ENCODE data around the gene COMMD9.

COMMD9 gene

GRCh38 chr11:36266767-36267166 lies 22.5 kb downstream of the COMMD9 start:
- no peak overlapping the region for H3K4me3 ChIP-seq (ENCODE audit: low read length)
- H3K36me3 ChIP-seq (ENCODE audit: control insufficient read depth, insufficient read depth, low read length, severe bottlenecking) = peaks cover 22% of the 10 kb centered on the region
- no peak overlapping the region for H3K9ac ChIP-seq (ENCODE audit: low read length)
- no peaks in the 10 kb centered on the region for H3K9me3 ChIP-seq (ENCODE audit: control insufficient read depth, low read length)
- no peaks in the 10 kb centered on the region for H3K4me1 ChIP-seq (ENCODE audit: control insufficient read depth, insufficient read depth, low read length)
- no peak for DNase-seq (ENCODE audit: low read depth)
- peaks cover 14% of the 10 kb centered on the region for H3K27me3 ChIP-seq (replicated peaks; ENCODE audit: control insufficient read depth, insufficient read depth, low read length)

DNA sequence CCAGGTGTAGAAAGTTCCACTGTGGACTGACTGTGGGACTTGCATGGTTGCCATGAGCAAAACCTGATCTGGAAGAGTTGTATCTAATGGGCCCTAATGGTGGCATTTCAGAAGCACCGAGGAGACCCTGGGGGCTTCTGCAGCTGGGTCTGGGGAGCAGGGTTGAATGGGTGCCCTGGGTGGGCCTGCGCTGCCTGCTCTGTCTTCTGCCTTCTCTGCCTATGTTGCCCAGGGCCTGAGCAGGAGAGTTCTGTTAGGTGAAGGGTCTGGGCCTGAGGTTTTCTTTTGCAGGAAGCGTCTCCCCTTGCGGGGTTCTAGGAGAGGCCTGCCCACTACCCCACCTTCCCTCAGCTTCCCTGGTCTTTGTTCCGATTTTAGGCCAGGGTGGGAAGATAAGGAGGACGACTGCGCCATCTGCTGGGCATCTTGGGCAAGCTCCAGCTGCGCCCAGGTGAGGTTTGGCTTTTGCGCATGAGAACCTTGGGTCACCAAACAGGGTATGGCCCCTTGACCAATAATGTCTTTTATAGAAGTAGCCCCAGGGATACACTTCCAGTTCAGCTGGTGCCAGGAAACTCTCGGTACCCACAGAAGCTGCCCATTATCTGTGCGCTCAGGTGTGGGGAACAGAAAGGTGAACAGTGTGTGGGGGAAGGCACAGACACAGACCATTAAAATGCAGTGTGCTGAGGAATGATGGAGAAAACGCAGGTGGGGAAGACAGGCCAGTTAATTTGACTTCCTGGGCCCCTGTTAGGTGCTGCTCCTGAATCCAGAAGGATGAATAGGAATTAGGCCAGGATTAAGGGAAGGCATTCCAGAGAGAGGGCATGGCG lies 23.2 kb downstream of the COMMD9 start:
- no peak overlapping the region for H3K4me3 ChIP-seq (ENCODE audit: low read length)
- DNase-seq (ENCODE audit: low read depth) = peak; percentile 76
- H3K27me3 ChIP-seq (replicated peaks; ENCODE audit: control insufficient read depth, insufficient read depth, low read length) = peaks cover 18% of the 10 kb centered on the region
- H3K9me3 ChIP-seq (ENCODE audit: control insufficient read depth, low read length) = no peaks in the 10 kb centered on the region
- no peak overlapping the region for H3K9ac ChIP-seq (ENCODE audit: low read length)
- no peaks in the 10 kb centered on the region for H3K4me1 ChIP-seq (ENCODE audit: control insufficient read depth, insufficient read depth, low read length)
- H3K36me3 ChIP-seq (ENCODE audit: control insufficient read depth, insufficient read depth, low read length, severe bottlenecking) = peaks cover 15% of the 10 kb centered on the region

DNA sequence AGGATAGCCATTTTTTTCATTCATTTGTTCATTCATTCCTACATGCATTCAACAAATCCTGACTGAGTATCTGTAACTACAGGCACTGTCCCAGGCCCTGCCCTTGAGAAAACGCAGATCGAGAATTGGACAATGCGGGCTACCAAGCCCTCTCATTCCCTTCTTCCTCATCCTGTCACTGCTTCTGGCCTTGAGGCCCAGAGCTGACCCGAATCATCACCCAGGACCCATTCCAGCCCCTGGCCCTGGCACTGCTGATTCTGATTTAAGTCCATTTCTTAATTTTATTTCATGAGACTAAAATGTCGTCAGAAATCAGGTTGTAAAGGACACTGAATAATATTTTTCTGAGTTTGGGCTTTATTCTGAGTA lies 24.3 kb downstream of the COMMD9 start:
- no peak overlapping the region for H3K4me3 ChIP-seq (ENCODE audit: low read length)
- no peak for DNase-seq (ENCODE audit: low read depth)
- peaks cover 6% of the 10 kb centered on the region for H3K36me3 ChIP-seq (ENCODE audit: control insufficient read depth, insufficient read depth, low read length, severe bottlenecking)
- no peak overlapping the region for H3K9ac ChIP-seq (ENCODE audit: low read length)
- H3K9me3 ChIP-seq (ENCODE audit: control insufficient read depth, low read length) = no peaks in the 10 kb centered on the region
- H3K4me1 ChIP-seq (ENCODE audit: control insufficient read depth, insufficient read depth, low read length) = no peaks in the 10 kb centered on the region
- H3K27me3 ChIP-seq (replicated peaks; ENCODE audit: control insufficient read depth, insufficient read depth, low read length) = peaks cover 18% of the 10 kb centered on the region

- DNase-seq (ENCODE audit: low read depth) = no peak
- Histone ChIP-seq H3K9ac (ENCODE audit: low read length) (no peak overlapping the region), H3K9me3 (ENCODE audit: control insufficient read depth, low read length) (no peaks in the 10 kb centered on the region), H3K36me3 (ENCODE audit: control insufficient read depth, insufficient read depth, low read length, severe bottlenecking) (no peaks in the 10 kb centered on the region), H3K4me3 (ENCODE audit: low read length) (no peak overlapping the region), H3K4me1 (ENCODE audit: control insufficient read depth, insufficient read depth, low read length) (no peaks in the 10 kb centered on the region), H3K27me3 (replicated peaks; ENCODE audit: control insufficient read depth, insufficient read depth, low read length) (peaks cover 18% of the 10 kb centered on the region)
Observed at GRCh38 chr11:36264011-36264972, 24.9 kb downstream of the COMMD9 start.

DNA sequence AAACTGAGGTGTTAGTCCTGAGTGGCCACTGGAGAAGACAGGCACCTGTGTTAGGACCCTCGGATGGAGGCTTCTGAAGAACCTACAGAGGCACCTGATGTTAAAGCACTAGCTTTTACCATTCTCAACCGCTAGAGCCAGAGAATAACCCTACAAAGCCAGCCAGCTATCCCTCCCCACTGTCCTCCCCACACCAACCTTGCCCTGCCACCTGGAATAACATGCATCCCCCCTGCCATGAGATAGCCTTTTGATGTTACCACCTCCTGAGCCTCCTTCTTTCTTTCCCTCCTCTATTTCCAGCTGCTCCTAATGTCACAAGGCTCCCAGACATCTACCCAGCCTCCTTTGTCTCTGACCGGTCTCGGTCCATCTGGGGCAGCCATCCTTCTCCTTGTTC lies 28.1 kb downstream of the COMMD9 start:
- peaks cover 14% of the 10 kb centered on the region for H3K4me1 ChIP-seq (ENCODE audit: control insufficient read depth, insufficient read depth, low read length)
- DNase-seq (ENCODE audit: low read depth) = no peak
- no peak overlapping the region for H3K4me3 ChIP-seq (ENCODE audit: low read length)
- H3K9me3 ChIP-seq (ENCODE audit: control insufficient read depth, low read length) = peaks cover 5% of the 10 kb centered on the region
- no peaks in the 10 kb centered on the region for H3K36me3 ChIP-seq (ENCODE audit: control insufficient read depth, insufficient read depth, low read length, severe bottlenecking)
- H3K9ac ChIP-seq (ENCODE audit: low read length) = no peak overlapping the region
- peaks cover 18% of the 10 kb centered on the region for H3K27me3 ChIP-seq (replicated peaks; ENCODE audit: control insufficient read depth, insufficient read depth, low read length)

- H3K9ac ChIP-seq (ENCODE audit: low read length) = no peak overlapping the region
- peak; percentile 75 for DNase-seq (ENCODE audit: low read depth)
- peaks cover 10% of the 10 kb centered on the region for H3K9me3 ChIP-seq (ENCODE audit: control insufficient read depth, low read length)
Observed at GRCh38 chr11:36258730-36259360, 30.4 kb downstream of the COMMD9 start.

GRCh38 chr11:36257351-36257750 lies 31.9 kb downstream of the COMMD9 start:
- Histone ChIP-seq H3K9me3 (ENCODE audit: control insufficient read depth, low read length) (peaks cover 10% of the 10 kb centered on the region), H3K36me3 (ENCODE audit: control insufficient read depth, insufficient read depth, low read length, severe bottlenecking) (no peaks in the 10 kb centered on the region), H3K27me3 (replicated peaks; ENCODE audit: control insufficient read depth, insufficient read depth, low read length) (peaks cover 6% of the 10 kb centered on the region), H3K4me1 (ENCODE audit: control insufficient read depth, insufficient read depth, low read length) (peaks cover 14% of the 10 kb centered on the region), H3K4me3 (ENCODE audit: low read length) (no peak overlapping the region), H3K9ac (ENCODE audit: low read length) (no peak overlapping the region)
- DNase-seq (ENCODE audit: low read depth) = no peak

More at GRCh38 chr11:36258730-36259360, 30.4 kb downstream of the COMMD9 start:
- Histone ChIP-seq H3K27me3 (replicated peaks; ENCODE audit: control insufficient read depth, insufficient read depth, low read length) (peaks cover 14% of the 10 kb centered on the region), H3K4me1 (ENCODE audit: control insufficient read depth, insufficient read depth, low read length) (peaks cover 14% of the 10 kb centered on the region), H3K36me3 (ENCODE audit: control insufficient read depth, insufficient read depth, low read length, severe bottlenecking) (no peaks in the 10 kb centered on the region), H3K4me3 (ENCODE audit: low read length) (no peak overlapping the region)

DNA sequence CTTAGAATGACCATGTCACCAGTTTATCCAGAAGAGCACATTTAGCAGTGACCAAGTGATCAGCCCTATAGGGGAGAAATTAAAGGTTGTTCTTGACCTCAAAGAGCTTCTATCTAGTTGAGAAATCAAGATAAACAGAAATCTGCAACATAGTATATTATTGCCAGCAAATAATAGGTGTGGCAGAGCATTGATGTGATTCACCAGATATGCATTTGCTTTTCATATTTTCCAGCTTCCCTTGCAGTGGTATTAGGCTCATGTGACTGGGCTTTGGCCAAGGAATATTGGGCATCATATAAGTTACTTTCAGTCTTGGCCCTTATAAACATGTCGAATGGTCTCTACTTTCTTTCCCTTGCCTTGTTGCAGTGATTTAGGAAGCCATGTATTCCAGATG lies 34.5 kb downstream of the COMMD9 start:
- peak; percentile 56 for DNase-seq (ENCODE audit: low read depth)
- Histone ChIP-seq H3K36me3 (ENCODE audit: control insufficient read depth, insufficient read depth, low read length, severe bottlenecking) (no peaks in the 10 kb centered on the region), H3K4me3 (ENCODE audit: low read length) (no peak overlapping the region), H3K9ac (ENCODE audit: low read length) (no peak overlapping the region), H3K9me3 (ENCODE audit: control insufficient read depth, low read length) (peaks cover 18% of the 10 kb centered on the region), H3K4me1 (ENCODE audit: control insufficient read depth, insufficient read depth, low read length) (peaks cover 30% of the 10 kb centered on the region), H3K27me3 (replicated peaks; ENCODE audit: control insufficient read depth, insufficient read depth, low read length) (no peaks in the 10 kb centered on the region)

- Histone ChIP-seq H3K9ac (ENCODE audit: low read length) (no peak overlapping the region), H3K27me3 (replicated peaks; ENCODE audit: control insufficient read depth, insufficient read depth, low read length) (no peaks in the 10 kb centered on the region), H3K4me1 (ENCODE audit: control insufficient read depth, insufficient read depth, low read length) (peaks cover 41% of the 10 kb centered on the region), H3K36me3 (ENCODE audit: control insufficient read depth, insufficient read depth, low read length, severe bottlenecking) (no peaks in the 10 kb centered on the region), H3K4me3 (ENCODE audit: low read length) (no peak overlapping the region), H3K9me3 (ENCODE audit: control insufficient read depth, low read length) (peaks cover 18% of the 10 kb centered on the region)
- peak; percentile 3 for DNase-seq (ENCODE audit: low read depth)
Observed at GRCh38 chr11:36253238-36253637, 36.0 kb downstream of the COMMD9 start.

DNA sequence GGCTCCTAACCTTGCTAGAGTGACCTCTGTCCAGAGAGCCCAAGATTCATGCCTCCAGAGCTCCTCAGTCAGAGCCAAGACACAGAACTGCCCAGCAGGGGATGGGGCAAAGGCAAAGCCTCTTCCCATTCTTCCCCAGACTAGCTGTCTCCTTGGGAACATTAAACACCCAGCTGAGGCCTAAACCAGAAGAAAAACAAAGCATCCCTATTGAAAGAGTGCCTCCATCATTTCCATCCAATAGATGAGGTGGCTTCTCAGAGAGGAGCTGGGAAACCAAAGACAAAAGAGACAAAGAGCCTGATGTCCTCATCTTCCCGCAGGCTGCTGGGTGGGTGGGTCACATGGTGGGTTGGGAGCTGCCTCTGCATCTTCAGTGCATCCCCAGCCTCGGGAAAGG lies 37.4 kb downstream of the COMMD9 start:
- H3K9me3 ChIP-seq (ENCODE audit: control insufficient read depth, low read length) = peaks cover 18% of the 10 kb centered on the region
- no peak overlapping the region for H3K4me3 ChIP-seq (ENCODE audit: low read length)
- peaks cover 38% of the 10 kb centered on the region for H3K4me1 ChIP-seq (ENCODE audit: control insufficient read depth, insufficient read depth, low read length)
- DNase-seq (ENCODE audit: low read depth) = no peak
- H3K9ac ChIP-seq (ENCODE audit: low read length) = no peak overlapping the region
- H3K36me3 ChIP-seq (ENCODE audit: control insufficient read depth, insufficient read depth, low read length, severe bottlenecking) = no peaks in the 10 kb centered on the region
- no peaks in the 10 kb centered on the region for H3K27me3 ChIP-seq (replicated peaks; ENCODE audit: control insufficient read depth, insufficient read depth, low read length)

DNA sequence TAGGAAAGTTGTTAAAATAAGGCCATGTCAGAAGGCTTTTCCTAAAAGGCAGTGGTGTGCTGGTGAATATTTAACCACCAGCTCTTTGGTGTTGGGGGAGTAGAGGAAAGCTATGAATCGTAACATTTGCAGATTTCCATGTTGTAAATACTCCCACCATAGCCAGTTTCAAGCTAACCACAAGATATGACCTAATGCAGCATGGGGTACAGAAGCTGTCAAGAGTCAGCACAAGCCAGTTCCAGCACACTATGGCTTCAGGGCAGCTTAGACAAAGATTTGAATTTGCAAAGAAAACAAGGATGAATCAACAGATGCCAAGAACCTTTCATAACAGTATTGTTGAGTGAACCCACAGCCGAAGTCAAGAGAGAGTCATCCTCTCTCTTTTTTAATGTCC lies 40.0 kb downstream of the COMMD9 start:
- DNase-seq (ENCODE audit: low read depth) = peak; percentile 83
- peaks cover 8% of the 10 kb centered on the region for H3K9me3 ChIP-seq (ENCODE audit: control insufficient read depth, low read length)
- no peaks in the 10 kb centered on the region for H3K36me3 ChIP-seq (ENCODE audit: control insufficient read depth, insufficient read depth, low read length, severe bottlenecking)
- no peak overlapping the region for H3K4me3 ChIP-seq (ENCODE audit: low read length)
- H3K9ac ChIP-seq (ENCODE audit: low read length) = peak overlapping the region; percentile 69
- peaks cover 35% of the 10 kb centered on the region for H3K4me1 ChIP-seq (ENCODE audit: control insufficient read depth, insufficient read depth, low read length)
- H3K27me3 ChIP-seq (replicated peaks; ENCODE audit: control insufficient read depth, insufficient read depth, low read length) = no peaks in the 10 kb centered on the region

Data from adipocyte (in vitro differentiated cells).